AG09319 (cell line): ENCODE measurements around the gene ETFA.

Experiments
- DNase-seq: peaks from one replicate; pipeline ENCODE4 v3.0.0-alpha.2; 2010; ENCODE audit warnings: low read depth; ENCODE audit errors: extremely low read depth
- CTCF ChIP-seq: IDR thresholded peaks from 2 replicates; pipeline ENCODE4 v1.5.1; 2011; ENCODE audit warnings: low read depth, mild to moderate bottlenecking, inconsistent platforms, low read length, moderate library complexity

Gene ETFA

GRCh38 chr15:76343313-76343996 lies 32.2 kb upstream of the ETFA start:
- DNase-seq: no peak
- TF ChIP-seq CTCF: no peak

GRCh38 chr15:76342382-76343201 lies 31.3 kb upstream of the ETFA start:
- DNase-seq: no peak
- TF ChIP-seq CTCF: no peak

GRCh38 chr15:76342058-76342381 lies 30.8 kb upstream of the ETFA start:
- TF ChIP-seq CTCF: no peak
- no peak for DNase-seq

GRCh38 chr15:76341366-76342057 lies 30.2 kb upstream of the ETFA start:
- TF ChIP-seq CTCF: no peak
- DNase-seq: no peak

GRCh38 chr15:76340803-76341365 lies 29.6 kb upstream of the ETFA start:
- TF ChIP-seq CTCF: no peak; the same call in none of the 2 replicates
- no peak for DNase-seq

- no peak for DNase-seq
- TF ChIP-seq CTCF: no peak
Measured at GRCh38 chr15:76340198-76340802, 29.0 kb upstream of the ETFA start.
